Activated CD8-positive, alpha-beta memory T cell treated with anti-CD3 and anti-CD28 coated beads, Interleukin-2, amount 50 U/mL, for 1 hour (primary cell): Measurements from ENCODE around the gene MAZ.
A peak's percentile ranks its signal among the peaks of the same experiment; 100 is the strongest.
"Not testable (repeated sequence)": the region's sequence is repeated elsewhere in the genome, so short reads cannot be mapped to it uniquely, and the experiment has no call there.

Experiments used
- DNase-seq: peaks from one replicate; pipeline ENCODE4 v3.0.0-alpha.2; 2020; ENCODE audit errors: extremely low read depth

MAZ gene

GRCh38 chr16:29825145-29826044, 19.1 kb downstream of the MAZ start:
- DNase-seq = no peak

GRCh38 chr16:29826342-29826695, 20.0 kb downstream of the MAZ start:
- no peak for DNase-seq

GRCh38 chr16:29830774-29831173, 24.4 kb downstream of the MAZ start:
- no peak for DNase-seq

GRCh38 chr16:29831490-29831889, 25.2 kb downstream of the MAZ start:
- DNase-seq = no peak

- not testable (repeated sequence) for DNase-seq
These were observed 26.9 kb downstream of the MAZ start for GRCh38 chr16:29833219-29833618.

GRCh38 chr16:29834079-29834478, 27.8 kb downstream of the MAZ start:
- DNase-seq = no peak

GRCh38 chr16:29835926-29836325, 29.6 kb downstream of the MAZ start:
- no peak for DNase-seq

- no peak for DNase-seq
These were observed 30.3 kb downstream of the MAZ start for GRCh38 chr16:29836623-29837022.

- no peak for DNase-seq
These were observed 31.5 kb downstream of the MAZ start for GRCh38 chr16:29837841-29838240.

GRCh38 chr16:29839822-29840221, 33.5 kb downstream of the MAZ start:
- DNase-seq = no peak

- no peak for DNase-seq
These were observed 33.9 kb downstream of the MAZ start for GRCh38 chr16:29840240-29840639.

GRCh38 chr16:29841631-29842030, 35.3 kb downstream of the MAZ start:
- no peak for DNase-seq

- DNase-seq = no peak
These were observed 36.5 kb downstream of the MAZ start for GRCh38 chr16:29842732-29843346.

GRCh38 chr16:29843931-29844330, 37.6 kb downstream of the MAZ start:
- DNase-seq = no peak

GRCh38 chr16:29844575-29845331, 38.4 kb downstream of the MAZ start:
- DNase-seq = no peak

GRCh38 chr16:29845656-29846055, 39.3 kb downstream of the MAZ start:
- no peak for DNase-seq

GRCh38 chr16:29848420-29849297, 42.3 kb downstream of the MAZ start:
- DNase-seq = peak; percentile 48

- DNase-seq = no peak
These were observed 43.2 kb downstream of the MAZ start for GRCh38 chr16:29849505-29849904.

- DNase-seq = no peak
These were observed 44.7 kb downstream of the MAZ start for GRCh38 chr16:29850998-29851397.

GRCh38 chr16:29852654-29853053, 46.3 kb downstream of the MAZ start:
- no peak for DNase-seq

GRCh38 chr16:29854520-29855100, 48.3 kb downstream of the MAZ start:
- no peak for DNase-seq
